ENCODE measurements around the gene ZFP14.

The ZFP14 gene

GRCh38 chr19:36378625-36379509 lies at the start of gene ZFP14:
Gene ZFP14 (minus strand): TSS chr19:36379201. CDS start chr19:36367892, 11,309 bp downstream.
- TF ChIP-seq, protein P1, sequence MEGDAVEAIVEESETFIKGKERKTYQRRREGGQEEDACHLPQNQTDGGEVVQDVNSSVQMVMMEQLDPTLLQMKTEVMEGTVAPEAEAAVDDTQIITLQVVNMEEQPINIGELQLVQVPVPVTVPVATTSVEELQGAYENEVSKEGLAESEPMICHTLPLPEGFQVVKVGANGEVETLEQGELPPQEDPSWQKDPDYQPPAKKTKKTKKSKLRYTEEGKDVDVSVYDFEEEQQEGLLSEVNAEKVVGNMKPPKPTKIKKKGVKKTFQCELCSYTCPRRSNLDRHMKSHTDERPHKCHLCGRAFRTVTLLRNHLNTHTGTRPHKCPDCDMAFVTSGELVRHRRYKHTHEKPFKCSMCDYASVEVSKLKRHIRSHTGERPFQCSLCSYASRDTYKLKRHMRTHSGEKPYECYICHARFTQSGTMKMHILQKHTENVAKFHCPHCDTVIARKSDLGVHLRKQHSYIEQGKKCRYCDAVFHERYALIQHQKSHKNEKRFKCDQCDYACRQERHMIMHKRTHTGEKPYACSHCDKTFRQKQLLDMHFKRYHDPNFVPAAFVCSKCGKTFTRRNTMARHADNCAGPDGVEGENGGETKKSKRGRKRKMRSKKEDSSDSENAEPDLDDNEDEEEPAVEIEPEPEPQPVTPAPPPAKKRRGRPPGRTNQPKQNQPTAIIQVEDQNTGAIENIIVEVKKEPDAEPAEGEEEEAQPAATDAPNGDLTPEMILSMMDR (IDR thresholded peaks at IDR 0.05; ENCODE audit: low read depth, low read length): peak; percentile 14
- peak; percentile 94 to 95 for DNase-seq (ENCODE audit: low read depth in 2 of 2)
- peak within 1 kb of the TSS; percentile 88 to 90 for H3K4me3 ChIP-seq (replicated peaks in 1 of 2; ENCODE audit: low read depth in 2 of 2, low read length in 2 of 2)

- DNase-seq (ENCODE audit: low read depth in 2 of 2): no peak
- TF ChIP-seq, protein P1 (IDR thresholded peaks at IDR 0.05; ENCODE audit: low read depth, low read length): no peak
- H3K4me3 ChIP-seq (replicated peaks in 1 of 2; ENCODE audit: low read depth in 2 of 2, low read length in 2 of 2): no peak overlapping the region
These were observed 44.9 kb upstream of the ZFP14 start for GRCh38 chr19:36423925-36424324.

- TF ChIP-seq, protein P1 (IDR thresholded peaks at IDR 0.05; ENCODE audit: low read depth, low read length): no peak
- no peak for DNase-seq (ENCODE audit: low read depth in 2 of 2)
- H3K4me3 ChIP-seq (replicated peaks in 1 of 2; ENCODE audit: low read depth in 2 of 2, low read length in 2 of 2): peak overlapping the region; percentile 41 to 42
These were observed 42.9 kb upstream of the ZFP14 start for GRCh38 chr19:36421749-36422481.

GRCh38 chr19:36420961-36421748 lies 42.2 kb upstream of the ZFP14 start:
- peak; percentile 37 to 55 for DNase-seq (ENCODE audit: low read depth in 2 of 2)
- TF ChIP-seq, protein P1 (IDR thresholded peaks at IDR 0.05; ENCODE audit: low read depth, low read length): no peak
- peak overlapping the region; percentile 41 to 42 for H3K4me3 ChIP-seq (replicated peaks in 1 of 2; ENCODE audit: low read depth in 2 of 2, low read length in 2 of 2)

DNA sequence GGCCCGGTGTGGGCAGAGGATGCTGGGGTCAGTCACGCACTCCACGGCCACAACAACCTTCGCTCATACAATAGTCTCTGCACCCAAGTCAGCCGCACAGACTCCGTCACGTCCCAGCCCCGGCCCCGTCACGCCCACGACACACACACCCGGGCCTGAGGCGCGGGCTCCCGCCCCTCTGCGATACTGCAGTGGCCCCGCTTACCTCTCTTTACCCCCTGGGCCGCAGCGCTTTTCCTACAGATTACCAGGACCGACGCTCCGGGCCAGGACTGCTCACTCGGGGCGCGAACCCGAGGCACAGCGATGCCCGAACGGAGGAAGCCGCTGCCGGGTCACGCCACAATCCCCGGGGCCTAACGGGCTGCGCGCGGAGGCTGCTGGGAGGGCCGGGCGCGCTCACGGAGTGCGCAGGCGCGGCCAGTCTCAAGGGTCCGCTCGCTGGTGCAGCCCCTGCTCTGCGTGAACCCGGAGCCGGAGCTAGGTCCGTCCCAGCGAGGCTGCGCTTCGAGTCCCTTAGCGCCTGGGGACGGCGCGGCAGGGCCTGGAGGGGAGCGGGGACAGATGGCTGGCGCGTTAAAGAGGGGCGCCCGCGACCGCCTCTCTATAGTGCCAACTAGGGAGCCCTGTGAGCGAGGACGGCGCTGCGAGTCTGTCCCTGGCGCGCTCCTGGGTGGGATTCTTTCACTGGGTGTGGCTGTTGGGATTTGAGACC lies 39.4 kb upstream of the ZFP14 start, which contains the start of gene ZFP82:
Gene ZFP82, minus strand, starts transcription at position 358 of the 715 bp plus-strand sequence. CDS start 8,855 bp downstream, outside the sequence.
- TF ChIP-seq, protein P1 (IDR thresholded peaks at IDR 0.05; ENCODE audit: low read depth, low read length): no peak
- peak within 1 kb of the TSS; percentile 71 to 75 for H3K4me3 ChIP-seq (replicated peaks in 1 of 2; ENCODE audit: low read depth in 2 of 2, low read length in 2 of 2)
- DNase-seq (ENCODE audit: low read depth in 2 of 2): peak; percentile 85 to 87
